HG03460 (cell line): ENCODE results near the gene SORL1.
A peak's percentile ranks its signal among the peaks of the same experiment; 100 is the strongest.

Experiments
- ATAC-seq: cut with Tn5 transposase; IDR thresholded peaks from one replicate; pipeline ENCODE4 v1.9.1; 2021; ENCODE audit not compliant: unreplicated experiment

SORL1 gene

GRCh38 chr11:121426476-121427399, 25.4 kb upstream of the SORL1 start:
- no peak for ATAC-seq

GRCh38 chr11:121427400-121427744, 24.7 kb upstream of the SORL1 start:
- ATAC-seq = no peak

GRCh38 chr11:121429556-121429955, 22.6 kb upstream of the SORL1 start:
- no peak for ATAC-seq

- ATAC-seq = no peak
These were observed 20.1 kb upstream of the SORL1 start for GRCh38 chr11:121431820-121432526.

GRCh38 chr11:121435132-121435531, 17.0 kb upstream of the SORL1 start:
- ATAC-seq = no peak

- ATAC-seq = no peak
These were observed 16.3 kb upstream of the SORL1 start for GRCh38 chr11:121435551-121436511.

- no peak for ATAC-seq
These were observed 15.0 kb upstream of the SORL1 start for GRCh38 chr11:121437018-121437685.

GRCh38 chr11:121437686-121438078, 14.4 kb upstream of the SORL1 start:
- ATAC-seq = no peak

- no peak for ATAC-seq
These were observed 12.8 kb upstream of the SORL1 start for GRCh38 chr11:121439337-121439736.

- no peak for ATAC-seq
These were observed 12.4 kb upstream of the SORL1 start for GRCh38 chr11:121439759-121440158.

GRCh38 chr11:121441521-121441920, 10.6 kb upstream of the SORL1 start:
- no peak for ATAC-seq

- no peak for ATAC-seq
These were observed 8.3 kb upstream of the SORL1 start for GRCh38 chr11:121443688-121444275.

- ATAC-seq = no peak
These were observed 7.6 kb upstream of the SORL1 start for GRCh38 chr11:121444526-121444925.

GRCh38 chr11:121445071-121445768, 6.9 kb upstream of the SORL1 start:
- peak; percentile 11 for ATAC-seq

GRCh38 chr11:121446752-121447156, 5.4 kb upstream of the SORL1 start:
- no peak for ATAC-seq

- no peak for ATAC-seq
These were observed 4.1 kb upstream of the SORL1 start for GRCh38 chr11:121448011-121448410.

GRCh38 chr11:121448431-121448941, 3.6 kb upstream of the SORL1 start:
- no peak for ATAC-seq

GRCh38 chr11:121449123-121449522, 3.0 kb upstream of the SORL1 start:
- no peak for ATAC-seq

- no peak for ATAC-seq
These were observed 2.5 kb upstream of the SORL1 start for GRCh38 chr11:121449626-121450025.
